G401 (cell line): ENCODE measurements around the gene WRAP73. TPM values are rescaled to one million over a fixed set of nuclear protein-coding genes. Genes with fewer than 3 reads are reported as not detected.
A peak's percentile ranks its signal among the peaks of the same experiment; 100 is the strongest.

ENCODE experiments used
- DNase-seq: peaks from one replicate; pipeline ENCODE4 v3.0.0-alpha.2; 2015; ENCODE audit warnings: low spot score
- in situ Hi-C: cut with HindIII; loops from 2 replicates; pipeline ENCODE4 v1.10.0; 2016; ENCODE audit warnings: low sequenced_read_pairs, mixed read lengths
- total RNA-seq: library from RNA; depleted of rRNA; stranded (reverse); fragments of >200 nt; shearing (Covaris generic); gene quantifications from 2 replicates; pipeline ENCODE4 v1.2.3, GENCODE V29; 2014

Gene WRAP73
- total RNA-seq, 1 experiment from 2014 or later: 40.8 TPM

GRCh38 chr1:3671371-3672180 is 21.7 kb upstream of the WRAP73 start:
- in situ Hi-C loops: no loop called here
- no peak for DNase-seq

- DNase-seq: no peak
- in situ Hi-C loops: no loop called here
Observed at GRCh38 chr1:3670823-3671265, 20.9 kb upstream of the WRAP73 start.

DNA sequence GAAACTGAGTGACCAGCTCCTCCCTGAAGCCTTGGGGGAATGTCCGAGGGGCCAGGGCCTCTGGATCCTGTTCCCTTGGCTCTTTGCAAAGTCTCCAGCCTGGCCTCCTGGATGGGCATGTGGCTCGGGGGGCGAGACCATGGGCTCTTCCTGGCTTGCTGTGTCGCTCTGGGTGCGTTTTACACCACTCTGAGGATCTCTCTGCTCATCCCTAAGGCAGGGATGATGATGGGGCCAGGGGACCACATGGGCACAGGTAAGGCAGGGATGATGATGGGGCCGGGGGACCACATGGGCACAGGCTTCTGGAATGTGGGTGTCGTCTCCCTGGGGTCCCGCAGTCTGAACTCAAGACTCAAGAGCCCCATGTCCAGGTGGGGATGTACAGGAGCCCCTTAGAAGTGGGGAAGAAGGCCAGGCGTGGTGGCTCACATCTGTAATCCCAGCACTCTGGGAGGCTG is 20.1 kb upstream of the WRAP73 start:
- no peak for DNase-seq
- in situ Hi-C loops: no loop called here

- in situ Hi-C loops: no loop called here
- no peak for DNase-seq
Observed at GRCh38 chr1:3669421-3669821, 19.5 kb upstream of the WRAP73 start.

DNA sequence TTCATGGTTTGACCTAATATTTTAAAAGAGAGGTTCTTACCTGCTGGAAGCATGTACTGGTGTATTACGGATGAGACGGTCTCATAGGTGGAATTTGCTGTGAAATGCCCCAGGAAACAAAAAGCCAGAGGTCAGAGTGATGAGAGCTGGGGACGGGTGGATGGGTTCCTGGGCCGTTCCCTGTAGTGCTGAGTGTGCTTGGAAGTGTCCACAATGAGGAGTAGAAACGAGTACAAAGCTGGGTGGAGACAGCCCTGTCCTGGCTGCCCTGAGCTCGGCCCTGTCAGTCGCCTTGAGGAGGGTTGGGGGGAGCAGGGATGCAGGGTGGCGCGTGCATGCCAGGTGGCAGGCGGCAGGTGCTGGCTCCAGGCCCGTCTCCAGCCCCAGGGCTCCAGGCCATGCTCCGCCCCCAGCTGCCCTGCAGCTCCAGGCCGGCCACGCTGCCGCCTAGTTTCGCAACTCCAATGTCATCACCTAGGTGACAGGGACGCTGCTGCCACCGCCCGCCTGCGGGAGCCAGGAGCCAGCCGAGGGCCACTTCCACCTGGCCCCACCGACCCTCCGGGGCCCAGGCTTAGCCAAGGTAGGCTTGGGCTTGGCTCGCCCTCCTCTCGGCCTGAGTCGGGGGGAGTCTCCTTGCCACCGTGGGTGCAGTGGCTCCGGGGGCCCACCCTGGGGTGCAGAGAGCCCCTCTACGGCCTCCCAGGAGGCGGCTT is 18.8 kb upstream of the WRAP73 start:
- peak; percentile 88 for DNase-seq
- in situ Hi-C loops: no loop called here

- no peak for DNase-seq
- in situ Hi-C loops: no loop called here
Observed at GRCh38 chr1:3668148-3668547, 18.2 kb upstream of the WRAP73 start.

DNA sequence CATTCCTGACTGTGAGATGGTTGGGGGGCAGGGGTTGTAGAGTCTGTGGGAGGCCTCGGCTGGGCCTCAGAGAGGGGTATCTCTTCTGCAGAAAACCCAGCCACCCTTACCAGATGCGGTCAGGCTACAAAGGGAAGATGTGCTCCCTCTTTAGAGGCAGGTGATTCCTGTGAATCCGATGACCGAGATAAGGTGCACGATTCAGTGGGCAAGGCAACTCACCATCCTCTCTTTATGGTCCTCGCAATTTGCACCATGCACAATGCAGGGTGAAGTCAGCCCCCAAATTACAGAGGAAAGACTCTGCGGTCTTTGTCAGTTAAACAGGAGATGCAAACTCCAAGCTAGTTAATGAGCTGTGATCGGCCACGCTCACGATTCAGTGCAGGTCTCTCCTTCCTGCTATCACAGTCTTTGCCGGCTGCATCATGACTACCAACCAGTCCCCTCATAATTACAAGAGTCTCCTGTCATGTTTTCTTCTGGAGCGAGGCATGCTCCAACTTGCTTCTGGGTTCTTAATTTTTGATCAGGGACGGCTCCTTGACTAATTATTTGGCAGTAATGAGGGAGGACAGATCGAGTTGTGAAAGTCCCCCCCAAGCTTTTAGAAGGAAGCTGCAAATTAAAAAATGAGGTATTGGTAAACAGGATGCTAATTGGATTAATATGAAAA is 14.9 kb upstream of the WRAP73 start:
- no peak for DNase-seq
- in situ Hi-C loops: no loop called here

DNA sequence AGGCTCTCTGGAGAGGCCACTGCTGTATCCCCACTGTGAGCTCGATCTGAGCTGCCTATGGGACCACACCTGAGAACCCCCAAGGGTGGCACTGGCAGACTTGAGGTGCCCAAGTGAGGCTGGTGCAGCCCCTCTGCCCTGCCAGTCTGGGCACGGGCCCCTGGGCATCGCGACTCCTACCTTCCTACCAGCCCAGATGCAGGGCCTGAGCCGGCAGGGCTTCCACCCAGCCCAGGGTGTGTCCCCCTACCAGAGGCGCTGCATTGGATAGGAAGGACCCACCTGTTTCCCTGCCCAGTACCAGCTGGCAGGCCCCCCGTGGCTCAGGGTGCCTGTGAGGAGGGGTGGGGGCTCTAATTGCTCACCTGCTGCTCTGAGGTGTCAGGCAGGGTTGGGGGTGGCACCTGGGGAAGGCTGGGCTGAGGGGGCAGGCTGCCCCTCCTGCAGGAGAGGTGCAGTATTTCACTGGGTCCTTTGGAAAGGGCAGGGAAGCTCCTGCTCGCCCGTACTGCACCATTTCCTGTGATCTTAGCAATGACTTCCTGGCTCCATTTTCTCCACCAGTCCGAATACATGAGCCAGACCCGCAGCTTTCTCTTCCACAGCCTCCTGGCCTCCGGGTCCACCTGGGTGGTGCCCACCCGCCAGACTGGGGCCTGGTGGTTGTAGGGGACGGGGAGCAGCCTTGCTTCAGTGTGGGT is 14.2 kb upstream of the WRAP73 start:
- in situ Hi-C loops: no loop called here
- no peak for DNase-seq

- DNase-seq: no peak
- in situ Hi-C loops: no loop called here
Observed at GRCh38 chr1:3662080-3662671, 12.3 kb upstream of the WRAP73 start.

DNA sequence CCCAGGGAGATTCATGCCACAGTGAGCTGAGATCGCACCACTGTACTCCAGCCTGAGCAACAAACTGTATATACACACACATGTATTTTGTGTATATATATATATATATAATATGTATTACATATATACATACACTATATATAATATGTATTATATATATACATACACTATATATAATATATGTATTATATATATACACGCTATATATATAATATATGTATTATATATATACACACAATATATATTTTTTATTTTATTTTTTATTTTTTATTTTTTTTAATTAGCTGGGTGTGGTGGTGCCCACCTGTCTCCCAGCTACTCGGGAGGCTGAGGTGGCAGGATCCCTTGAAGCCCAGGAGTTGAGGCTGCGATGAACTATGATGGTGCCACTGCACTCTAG is 11.7 kb upstream of the WRAP73 start:
- in situ Hi-C loops: no loop called here
- DNase-seq: no peak

DNA sequence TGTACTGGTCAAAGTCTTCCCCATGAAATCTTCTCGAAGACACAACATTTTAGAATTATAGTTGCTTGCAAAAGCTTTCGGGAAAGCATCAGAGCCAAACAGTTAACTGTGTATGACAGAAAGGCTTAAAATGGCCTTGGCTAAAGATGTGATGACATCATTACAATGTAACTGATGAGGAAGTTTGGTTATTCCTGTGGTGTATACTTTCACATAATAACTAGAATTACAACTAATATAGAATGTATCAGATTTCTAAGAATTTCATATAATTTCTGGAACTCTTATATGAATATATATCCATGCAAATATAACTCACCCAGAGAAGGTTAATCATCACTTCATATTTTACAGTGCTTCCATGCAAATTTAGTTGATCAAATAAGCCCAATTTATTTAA is 10.8 kb upstream of the WRAP73 start:
- no peak for DNase-seq
- in situ Hi-C loops: no loop called here

GRCh38 chr1:3659093-3659492 is 9.2 kb upstream of the WRAP73 start:
- no peak for DNase-seq
- in situ Hi-C loops: no loop called here

- DNase-seq: no peak
- in situ Hi-C loops: no loop called here
Observed at GRCh38 chr1:3658231-3658615, 8.3 kb upstream of the WRAP73 start.

GRCh38 chr1:3657578-3658230 is 7.8 kb upstream of the WRAP73 start:
- no peak for DNase-seq
- in situ Hi-C loops: no loop called here

GRCh38 chr1:3657096-3657475 is 7.2 kb upstream of the WRAP73 start:
- in situ Hi-C loops: no loop called here
- no peak for DNase-seq

- no peak for DNase-seq
- in situ Hi-C loops: no loop called here
Observed at GRCh38 chr1:3656450-3657095, 6.7 kb upstream of the WRAP73 start.

GRCh38 chr1:3654549-3655281 is 4.8 kb upstream of the WRAP73 start:
- in situ Hi-C loops: no loop called here
- no peak for DNase-seq

- DNase-seq: peak; percentile 35
Observed at GRCh38 chr1:3653286-3653618, 3.3 kb upstream of the WRAP73 start.

More at GRCh38 chr1:3653286-3653618, 3.3 kb upstream of the WRAP73 start:
- in situ Hi-C loops: no loop called here
